Measurements from ENCODE around the gene ZGPAT. TPM values are rescaled to one million over a fixed set of nuclear protein-coding genes. Genes with fewer than 3 reads are reported as not detected.

ZGPAT gene
- polyA plus RNA-seq, 1 donor from 2014 or later: 60.8 TPM

GRCh38 chr20:63701051-63701328 lies 6.8 kb upstream of the ZGPAT start:
- Histone ChIP-seq H3K9me3 (ENCODE audit: low read length) (no peaks in the 10 kb centered on the region), H3K4me3 (ENCODE audit: low read length) (no peak overlapping the region), H3F3A (ENCODE audit: insufficient read depth, low read length, poor library complexity, severe bottlenecking) (no peaks in the 10 kb centered on the region), H3K27ac (ENCODE audit: low read length) (no peak overlapping the region), H4K20me1 (ENCODE audit: insufficient read depth) (no peaks in the 10 kb centered on the region), H3K27me3 (ENCODE audit: insufficient read depth, low read depth, low read length) (no peaks in the 10 kb centered on the region), H3K4me2 (ENCODE audit: low read length) (no peak overlapping the region), H3K9me2 (ENCODE audit: insufficient read depth, low read length) (no peaks in the 10 kb centered on the region), H3K79me2 (replicated peaks; ENCODE audit: insufficient read depth, low read length) (no peaks in the 10 kb centered on the region), H2AFZ (ENCODE audit: low read depth, low read length) (no peak overlapping the region), H3K9ac (ENCODE audit: low read length) (no peak overlapping the region), H3K36me3 (ENCODE audit: insufficient read depth, low read length) (no peaks in the 10 kb centered on the region)
- no peak for TF ChIP-seq CTCF (IDR thresholded peaks at IDR 0.05; ENCODE audit: poor library complexity, severe bottlenecking)
- TF ChIP-seq EZH2 (IDR thresholded peaks at IDR 0.05; ENCODE audit: borderline replicate concordance, insufficient read depth, low read length, poor library complexity, severe bottlenecking): no peak

- H3F3A ChIP-seq (ENCODE audit: insufficient read depth, low read length, poor library complexity, severe bottlenecking): no peaks in the 10 kb centered on the region
- peaks cover 2% of the 10 kb centered on the region for H3K79me2 ChIP-seq (replicated peaks; ENCODE audit: insufficient read depth, low read length)
- no peaks in the 10 kb centered on the region for H3K36me3 ChIP-seq (ENCODE audit: insufficient read depth, low read length)
- H3K9ac ChIP-seq (ENCODE audit: low read length): no peak overlapping the region
- H3K9me2 ChIP-seq (ENCODE audit: insufficient read depth, low read length): no peaks in the 10 kb centered on the region
- no peaks in the 10 kb centered on the region for H3K27me3 ChIP-seq (ENCODE audit: insufficient read depth, low read depth, low read length)
- H3K4me3 ChIP-seq (ENCODE audit: low read length): no peak overlapping the region
- no peak overlapping the region for H3K27ac ChIP-seq (ENCODE audit: low read length)
- H3K9me3 ChIP-seq (ENCODE audit: low read length): no peaks in the 10 kb centered on the region
- H3K4me2 ChIP-seq (ENCODE audit: low read length): no peak overlapping the region
- H2AFZ ChIP-seq (ENCODE audit: low read depth, low read length): no peak overlapping the region
- TF ChIP-seq SMC3 (conservative IDR thresholded peaks at IDR 0.05; ENCODE audit: poor library complexity) (no peak), POLR2AphosphoS5 (IDR thresholded peaks at IDR 0.05) (peak; percentile 10)
- H4K20me1 ChIP-seq (ENCODE audit: insufficient read depth): no peaks in the 10 kb centered on the region
These were observed 6.4 kb upstream of the ZGPAT start for GRCh38 chr20:63701329-63702035.

GRCh38 chr20:63702036-63702665 lies 5.7 kb upstream of the ZGPAT start:
- TF ChIP-seq POLR2AphosphoS5 (IDR thresholded peaks at IDR 0.05) (no peak), RAD21 (conservative IDR thresholded peaks at IDR 0.05) (no peak), MXI1 (conservative IDR thresholded peaks at IDR 0.05; ENCODE audit: poor library complexity, severe bottlenecking) (no peak)
- no peaks in the 10 kb centered on the region for H3K36me3 ChIP-seq (ENCODE audit: insufficient read depth, low read length)
- no peak overlapping the region for H3K27ac ChIP-seq (ENCODE audit: low read length)
- H4K20me1 ChIP-seq (ENCODE audit: insufficient read depth): no peaks in the 10 kb centered on the region
- H3F3A ChIP-seq (ENCODE audit: insufficient read depth, low read length, poor library complexity, severe bottlenecking): no peaks in the 10 kb centered on the region
- H3K9me3 ChIP-seq (ENCODE audit: low read length): no peaks in the 10 kb centered on the region
- H3K79me2 ChIP-seq (replicated peaks; ENCODE audit: insufficient read depth, low read length): peaks cover 6% of the 10 kb centered on the region
- H3K4me2 ChIP-seq (ENCODE audit: low read length): no peak overlapping the region
- no peak overlapping the region for H3K4me3 ChIP-seq (ENCODE audit: low read length)
- H3K9ac ChIP-seq (ENCODE audit: low read length): no peak overlapping the region
- no peak overlapping the region for H2AFZ ChIP-seq (ENCODE audit: low read depth, low read length)
- no peaks in the 10 kb centered on the region for H3K9me2 ChIP-seq (ENCODE audit: insufficient read depth, low read length)
- no peaks in the 10 kb centered on the region for H3K27me3 ChIP-seq (ENCODE audit: insufficient read depth, low read depth, low read length)
